SH-SY5Y (cell line): ENCODE measurements around the gene LTBP2.

Source experiments
- GATA2 ChIP-seq: IDR thresholded peaks from 2 replicates; pipeline ENCODE4 v1.6.1; 2011; ENCODE audit warnings: mild to moderate bottlenecking, low read depth, low read length
- GATA3 ChIP-seq: IDR thresholded peaks from 2 replicates; pipeline ENCODE4 v1.6.1; 2011; ENCODE audit warnings: low read depth, mild to moderate bottlenecking, low read length, moderate library complexity

GRCh38 chr14:74648601-74649000 lies 36.6 kb upstream of the LTBP2 start:
- no peak for TF ChIP-seq GATA2
- TF ChIP-seq GATA3 = no peak
